Left cardiac atrium (tissue), 4 donors: ENCODE results near the gene CRLF1. TPM values are rescaled to one million over a fixed set of nuclear protein-coding genes. Genes with fewer than 3 reads are reported as not detected.

Experiments used
- ATAC-seq, 2 donors: fragments of 200-7000 bp; cut with Tn5 transposase; one replicate each; pipeline ENCODE4 v1.9.1; 2020; ENCODE audit warnings: mild to moderate bottlenecking in 2 of 2, moderate library complexity in 2 of 2
- DNase-seq: peaks from one replicate; pipeline ENCODE4 v3.0.0-alpha.2; 2020
- intact Hi-C, 2 donors: fragments of 100-400 bp; cut with DNase I; formaldehyde crosslinking; loops; one replicate each; pipeline versions ENCODE4 v1.14.1 to v1.15.1; 2022 to 2023
- total RNA-seq, 2 donors: library from RNA; stranded (reverse); fragmentation: NEBNext Ultra II Directional; extraction: Animal tissue kit (Norgen Biotek cat#: 25700); gene quantifications; one replicate each; pipeline ENCODE4 v1.2.1, GENCODE V29; 2021
- donor health status: DM: no; HTN: yes; CAD: no.
- donor health status: DM: no; HTN: yes; CAD: no; lungs with severe emphysema.
- donor health status: DM: yes; HTN: yes; CAD: no.
- donor health status: Dilated cardiomyopathy.

CRLF1 gene
- total RNA-seq, 2 donors from 2014 or later: 26.8 to 66.7 TPM

- ATAC-seq (no peak), DNase-seq (no peak)
- intact Hi-C loops: no loop called here
These were observed 31.4 kb upstream of the CRLF1 start for GRCh38 chr19:18637673-18638630.

- DNase-seq (no peak), ATAC-seq (no peak)
- intact Hi-C loops: no loop called here
These were observed 30.5 kb upstream of the CRLF1 start, which contains the start of gene KLHL26 for GRCh38 chr19:18636969-18637629. Gene KLHL26 (plus strand): TSS chr19:18637028. CDS start chr19:18637055, 27 bp downstream.

- peak; percentile 98 for ATAC-seq
- intact Hi-C loops: no loop called here
- peak; percentile 99 for DNase-seq
These were observed 29.8 kb upstream of the CRLF1 start for GRCh38 chr19:18636183-18636968.

GRCh38 chr19:18635831-18636182 lies 29.2 kb upstream of the CRLF1 start:
- no peak for ATAC-seq
- no peak for DNase-seq
- intact Hi-C loops: no loop called here

- ATAC-seq: no peak
- intact Hi-C loops: no loop called here
- no peak for DNase-seq
These were observed 28.2 kb upstream of the CRLF1 start for GRCh38 chr19:18634612-18635297.

- intact Hi-C loops: no loop called here
- DNase-seq (no peak), ATAC-seq (no peak)
These were observed 26.7 kb upstream of the CRLF1 start for GRCh38 chr19:18633321-18633720.

GRCh38 chr19:18629166-18630088 lies 22.8 kb upstream of the CRLF1 start:
- ATAC-seq (peak; percentile 75 to 84), DNase-seq (peak; percentile 73)
- intact Hi-C loops: no loop called here

- DNase-seq: no peak
- intact Hi-C loops: no loop called here
- ATAC-seq: no peak
These were observed 20.3 kb upstream of the CRLF1 start for GRCh38 chr19:18626906-18627305.

- intact Hi-C loops: no loop called here
- ATAC-seq (no peak), DNase-seq (no peak)
These were observed 14.3 kb upstream of the CRLF1 start for GRCh38 chr19:18620902-18621301.

- no peak for DNase-seq
- ATAC-seq: no peak
- intact Hi-C loops: no loop called here
These were observed 13.7 kb upstream of the CRLF1 start for GRCh38 chr19:18620311-18620710.

- no peak for ATAC-seq
- no peak for DNase-seq
- intact Hi-C loops: no loop called here
These were observed 11.6 kb upstream of the CRLF1 start for GRCh38 chr19:18618236-18618635.

- intact Hi-C loops: no loop called here
- no peak for ATAC-seq
- no peak for DNase-seq
These were observed 11.0 kb upstream of the CRLF1 start for GRCh38 chr19:18617562-18617961.

GRCh38 chr19:18616023-18616422 lies 9.4 kb upstream of the CRLF1 start:
- no peak for DNase-seq
- no peak for ATAC-seq
- intact Hi-C loops: no loop called here

GRCh38 chr19:18613589-18614234 lies 7.1 kb upstream of the CRLF1 start:
- DNase-seq (no peak), ATAC-seq (no peak)
- intact Hi-C loops: no loop called here

GRCh38 chr19:18612772-18613588 lies 6.4 kb upstream of the CRLF1 start, which contains the start of gene TMEM59L:
Gene TMEM59L (plus strand): TSS chr19:18612870. CDS start chr19:18612959, 89 bp downstream.
- DNase-seq: no peak
- peak; percentile 55 to 60 for ATAC-seq
- intact Hi-C loops: no loop called here

GRCh38 chr19:18612051-18612771 lies 5.6 kb upstream of the CRLF1 start:
- no peak for DNase-seq
- ATAC-seq: no peak
- intact Hi-C loops: no loop called here
